ENCODE data around the gene LRRC75A. TPM values are rescaled to one million over a fixed set of nuclear protein-coding genes. Genes with fewer than 3 reads are reported as not detected.
A peak's percentile ranks its signal among the peaks of the same experiment; 100 is the strongest.

LRRC75A gene
- total and polyA plus RNA-seq, 2 donors (not counting 1 experiment from before 2014, with no cell fraction given), result 0.64 to 3.1 TPM

GRCh38 chr17:16464303-16465051 is 27.5 kb downstream of the LRRC75A start:
- Histone ChIP-seq H3K9me3 (ENCODE audit: control insufficient read depth, insufficient read depth, low read depth, low read length) (no peaks in the 10 kb centered on the region), H3K27me3 (ENCODE audit: control insufficient read depth, insufficient read depth, low read length) (no peaks in the 10 kb centered on the region), H4K20me1 (ENCODE audit: control insufficient read depth, extremely low read depth, insufficient read depth, low read length) (no peaks in the 10 kb centered on the region), H3K4me3 (replicated peaks in 1 of 4; ENCODE audit: control extremely low read depth in 1 of 4, insufficient read depth in 1 of 4, low read depth in 3 of 4, low read length in 4 of 4) (no peak overlapping the region), H3K9ac (ENCODE audit: insufficient read depth, low read length) (no peak overlapping the region), H3K79me2 (ENCODE audit: control insufficient read depth, insufficient read depth, low read length) (no peaks in the 10 kb centered on the region), H3K27ac (ENCODE audit: insufficient read depth, low read length) (no peak overlapping the region), H3K4me2 (ENCODE audit: extremely low read depth, insufficient read depth, low read length) (no peak overlapping the region), H2AFZ (ENCODE audit: low read length) (no peak overlapping the region), H3K4me1 (ENCODE audit: control insufficient read depth, extremely low read depth, insufficient read depth, low read length) (no peaks in the 10 kb centered on the region), H3K36me3 (ENCODE audit: control insufficient read depth, insufficient read depth, low read length) (peaks cover 2% of the 10 kb centered on the region)
- DNase-seq (ENCODE audit: low read depth in 2 of 2), result no peak
- TF ChIP-seq EZH2 (IDR thresholded peaks at IDR 0.05; ENCODE audit: low read length, missing control alignments) (no peak), CTCF (conservative IDR thresholded peaks at IDR 0.05 in 1 of 2, IDR thresholded peaks at IDR 0.05 in 1 of 2; ENCODE audit: low read depth in 1 of 2, low read length in 2 of 2) (no peak)

- Histone ChIP-seq H3K4me2 (ENCODE audit: extremely low read depth, insufficient read depth, low read length) (no peak overlapping the region), H3K9ac (ENCODE audit: insufficient read depth, low read length) (no peak overlapping the region), H3K9me3 (ENCODE audit: control insufficient read depth, insufficient read depth, low read depth, low read length) (no peaks in the 10 kb centered on the region), H3K27me3 (ENCODE audit: control insufficient read depth, insufficient read depth, low read length) (no peaks in the 10 kb centered on the region), H4K20me1 (ENCODE audit: control insufficient read depth, extremely low read depth, insufficient read depth, low read length) (no peaks in the 10 kb centered on the region), H3K27ac (ENCODE audit: insufficient read depth, low read length) (no peak overlapping the region), H3K36me3 (ENCODE audit: control insufficient read depth, insufficient read depth, low read length) (peaks cover 2% of the 10 kb centered on the region), H3K4me3 (replicated peaks in 1 of 4; ENCODE audit: control extremely low read depth in 1 of 4, insufficient read depth in 1 of 4, low read depth in 3 of 4, low read length in 4 of 4) (no peak overlapping the region), H3K79me2 (ENCODE audit: control insufficient read depth, insufficient read depth, low read length) (no peaks in the 10 kb centered on the region), H3K4me1 (ENCODE audit: control insufficient read depth, extremely low read depth, insufficient read depth, low read length) (no peaks in the 10 kb centered on the region), H2AFZ (ENCODE audit: low read length) (no peak overlapping the region)
- DNase-seq (ENCODE audit: low read depth in 2 of 2), result peak; percentile 54 to 59
- TF ChIP-seq EZH2 (IDR thresholded peaks at IDR 0.05; ENCODE audit: low read length, missing control alignments), result no peak
- peak in 1 of 2 donors; percentile 44 for TF ChIP-seq CTCF (conservative IDR thresholded peaks at IDR 0.05 in 1 of 2, IDR thresholded peaks at IDR 0.05 in 1 of 2; ENCODE audit: low read depth in 1 of 2, low read length in 2 of 2)
Observed at GRCh38 chr17:16463358-16464302, 28.4 kb downstream of the LRRC75A start.
